Measurements from ENCODE around the gene SH2D7. TPM values are rescaled to one million over a fixed set of nuclear protein-coding genes. Genes with fewer than 3 reads are reported as not detected.
"Not testable (repeated sequence)": the region's sequence is repeated elsewhere in the genome, so short reads cannot be mapped to it uniquely, and the experiment has no call there.

Gene SH2D7
- total RNA-seq, 2 experiments from 2014 or later = not detected

DNA sequence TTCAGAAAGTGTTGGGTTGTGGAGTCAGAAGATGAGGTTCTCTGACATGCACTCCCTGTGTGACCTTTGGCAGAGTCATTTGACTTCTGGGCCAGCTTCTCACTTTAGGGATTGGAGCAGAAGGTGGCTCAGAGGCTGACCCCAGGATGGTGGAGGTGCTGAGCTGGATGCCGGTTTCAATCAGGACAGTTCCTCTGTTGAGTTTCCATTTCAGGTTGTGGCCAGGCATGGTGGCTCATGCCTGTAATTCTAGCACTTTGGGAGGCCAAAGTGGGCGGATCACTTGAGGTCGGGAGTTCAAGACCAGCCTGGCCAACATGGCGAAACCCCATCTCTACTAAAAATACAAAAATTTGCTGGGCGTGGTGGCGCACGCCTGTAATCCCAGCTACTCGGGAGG, 58.7 kb downstream of the SH2D7 start:
- not testable (repeated sequence) for DNase-seq, H3K27ac Mint-ChIP-seq, H3K27me3 Mint-ChIP-seq, H3K9me3 Mint-ChIP-seq
- CTCF ChIA-PET = interaction anchor here (0.7 to 2.1 kb wide), 3 partner anchors 10 to 43 kb away, joined by 5 to 7 read pairs (median 7); partner anchors contain the start of gene CIB2
- H3K36me3 Mint-ChIP-seq (ENCODE audit: low read depth) = peaks cover 30% of the 10 kb centered on the region
- H3K4me1 Mint-ChIP-seq = peaks cover 42% of the 10 kb centered on the region
- H3K4me3 Mint-ChIP-seq = peak overlapping the region; percentile 86
- POLR2A ChIA-PET = interaction anchor here (0.7 to 4.2 kb wide), 4 partner anchors 10 to 149 kb away, joined by 3 to 29 read pairs (median 9); partner anchors contain the start of gene SKIC8

Other genes with a start within 250 kb of the SH2D7 start
- gene TBC1D2B, start 14.8 kb upstream of the SH2D7 start, total RNA-seq = 100 to 1,000 TPM in 1 of 2 experiments, 10 to 100 TPM in 1; 97.1 to 101 TPM
- 1 to 10 TPM in 1 of 2 experiments, under 1 TPM in 1; 0.91 to 1.1 TPM for gene CIB2, start 38.9 kb downstream of the SH2D7 start, total RNA-seq
- 10 to 100 TPM; 73.5 to 85.0 TPM for gene IDH3A, start 56.8 kb downstream of the SH2D7 start, total RNA-seq
- not detected for gene ACSBG1, start 142.0 kb downstream of the SH2D7 start, total RNA-seq
- gene DNAJA4, start 172.0 kb downstream of the SH2D7 start, total RNA-seq = 10 to 100 TPM; 27.7 to 30.9 TPM
- gene SKIC8, start 207.0 kb downstream of the SH2D7 start, total RNA-seq = 10 to 100 TPM; 35.4 to 35.7 TPM
- not detected for gene CRABP1, start 247.8 kb downstream of the SH2D7 start, total RNA-seq

Measured in activated CD4-positive, alpha-beta memory T cell treated with anti-CD3 and anti-CD28 coated beads, Interleukin-2, amount 10 ng/mL, durations not matched to agents 7 days and 5 days (primary cell).